Fibroblast of gingiva (primary cell): ENCODE data around the gene TP53BP1.
"Not testable (repeated sequence)": the region's sequence is repeated elsewhere in the genome, so short reads cannot be mapped to it uniquely, and the experiment has no call there.

Source experiments
- DNase-seq: peaks from one replicate; pipeline ENCODE4 v3.0.0-alpha.2; 2011; ENCODE audit warnings: low read depth

Gene TP53BP1

GRCh38 chr15:43420435-43420834 is 72.5 kb downstream of the TP53BP1 start:
- no peak for DNase-seq

GRCh38 chr15:43414196-43414595 is 78.8 kb downstream of the TP53BP1 start:
- DNase-seq = no peak

- DNase-seq = no peak
Measured at GRCh38 chr15:43412096-43412495, 80.9 kb downstream of the TP53BP1 start.

- DNase-seq = peak; percentile 10
Measured at GRCh38 chr15:43410572-43411214, 82.3 kb downstream of the TP53BP1 start.

- no peak for DNase-seq
Measured at GRCh38 chr15:43408789-43409188, 84.2 kb downstream of the TP53BP1 start.

GRCh38 chr15:43406808-43407207 is 86.1 kb downstream of the TP53BP1 start:
- DNase-seq = no peak

GRCh38 chr15:43406189-43406588 is 86.8 kb downstream of the TP53BP1 start:
- DNase-seq = peak; percentile 18

GRCh38 chr15:43404130-43404529 is 88.8 kb downstream of the TP53BP1 start:
- DNase-seq = no peak

- no peak for DNase-seq
Measured at GRCh38 chr15:43403616-43404015, 89.3 kb downstream of the TP53BP1 start.

- no peak for DNase-seq
Measured at GRCh38 chr15:43402255-43402654, 90.7 kb downstream of the TP53BP1 start.

GRCh38 chr15:43393592-43393991 is 99.4 kb downstream of the TP53BP1 start:
- not testable (repeated sequence) for DNase-seq

GRCh38 chr15:43390723-43391122 is 102.2 kb downstream of the TP53BP1 start:
- peak; percentile 40 for DNase-seq

- peak; percentile 27 for DNase-seq
Measured at GRCh38 chr15:43383070-43383469, 109.9 kb downstream of the TP53BP1 start.

GRCh38 chr15:43382310-43382709 is 110.6 kb downstream of the TP53BP1 start:
- DNase-seq = no peak

- no peak for DNase-seq
Measured at GRCh38 chr15:43378601-43379000, 114.4 kb downstream of the TP53BP1 start.

- peak; percentile 11 for DNase-seq
Measured at GRCh38 chr15:43376017-43376705, 116.8 kb downstream of the TP53BP1 start.

GRCh38 chr15:43370975-43371974 is 121.7 kb downstream of the TP53BP1 start, which contains the start of the genes TUBGCP4 and ZSCAN29:
Gene TUBGCP4 (plus strand): TSS chr15:43371101. CDS start chr15:43371355, 254 bp downstream.
Gene ZSCAN29 (minus strand): TSS chr15:43371043. CDS start chr15:43369913, 1,130 bp downstream.
- peak; percentile 64 for DNase-seq

- peak; percentile 29 for DNase-seq
Measured at GRCh38 chr15:43370310-43370974, 122.5 kb downstream of the TP53BP1 start.

GRCh38 chr15:43361313-43361903 is 131.5 kb downstream of the TP53BP1 start:
- DNase-seq = no peak

- no peak for DNase-seq
Measured at GRCh38 chr15:43360821-43361220, 132.1 kb downstream of the TP53BP1 start.
